Neutrophil (primary cell): ENCODE results near the gene RAB7A.

Experiments
- H3K27ac ChIP-seq: fragments of 200-600 bp; sonication (generic); 2 replicates; pipeline ENCODE4 v1.5.1; 2016; ENCODE audit warnings: mild to moderate bottlenecking, moderate library complexity
- H3K27me3 ChIP-seq: fragments of 200-600 bp; sonication (generic); 2 replicates; pipeline ENCODE4 v1.6.0; 2016; ENCODE audit warnings: mild to moderate bottlenecking
- H3K36me3 ChIP-seq: fragments of 200-600 bp; sonication (generic); 2 replicates; pipeline ENCODE4 v1.5.1; 2017
- H3K4me1 ChIP-seq, 2 experiments: fragments of 200-600 bp in 1 of 2; sonication (generic) in 1 of 2; 1 replicate in 1 of 2; 2 replicates in 1 of 2; pipeline versions ENCODE4 v1.5.1 to v1.6.1; 2013 to 2016; ENCODE audit warnings: low read depth in 1 of 2, low read length in 1 of 2, mild to moderate bottlenecking in 1 of 2, moderate library complexity in 1 of 2; ENCODE audit not compliant: control insufficient read depth in 1 of 2, insufficient read depth in 1 of 2
- H3K4me3 ChIP-seq, 2 experiments: fragments of 200-600 bp in 1 of 2; sonication (generic) in 1 of 2; 1 replicate in 1 of 2; 2 replicates in 1 of 2; pipeline ENCODE4 v1.5.1; 2013 to 2016; ENCODE audit warnings: low read depth in 1 of 2, low read length in 1 of 2, mild to moderate bottlenecking in 1 of 2, moderate library complexity in 1 of 2
- H3K9me3 ChIP-seq: fragments of 200-600 bp; sonication (generic); 2 replicates; pipeline ENCODE4 v1.5.1; 2016
- CTCF ChIP-seq: fragments of 200-600 bp; sonication (generic); IDR thresholded peaks from 2 replicates; pipeline ENCODE4 v1.5.1; 2016; ENCODE audit warnings: antibody characterized with exemption

The RAB7A gene

DNA sequence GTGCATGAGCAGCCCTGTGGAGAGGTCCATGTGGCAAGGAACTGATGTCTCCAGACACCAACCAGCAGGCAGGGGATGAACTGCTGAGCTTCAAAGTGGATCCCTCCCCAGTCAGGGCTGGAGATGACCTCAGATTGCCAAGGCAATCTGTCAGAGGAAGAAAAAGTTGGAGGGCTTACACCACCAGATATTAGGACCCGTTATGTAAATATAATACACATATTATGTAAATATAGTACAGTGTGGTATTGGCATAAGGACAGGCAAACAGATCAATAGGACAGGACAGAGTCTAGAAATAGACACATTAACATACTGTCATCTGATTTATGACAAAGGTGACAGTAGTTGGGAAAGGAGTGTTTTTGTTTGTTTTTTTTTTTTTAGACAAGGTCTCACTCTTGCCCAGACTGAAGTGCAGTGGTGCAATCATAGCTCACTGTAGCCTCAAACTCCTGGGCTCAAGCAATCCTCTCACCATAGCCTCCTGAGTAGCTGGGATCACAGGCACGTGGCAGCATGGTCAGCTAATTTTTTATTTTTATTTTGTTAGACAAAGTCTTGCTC, 18.0 kb upstream of the RAB7A start:
- no peak overlapping the region for H3K27ac ChIP-seq
- H3K9me3 ChIP-seq = no peaks in the 10 kb centered on the region
- no peak overlapping the region for H3K4me3 ChIP-seq
- H3K36me3 ChIP-seq = no peaks in the 10 kb centered on the region
- no peak for TF ChIP-seq CTCF
- peaks cover 28 to 31% of the 10 kb centered on the region in 2 experiments for H3K4me1 ChIP-seq
- no peaks in the 10 kb centered on the region for H3K27me3 ChIP-seq

- Histone ChIP-seq H3K4me3 (no peak overlapping the region), H3K27me3 (no peaks in the 10 kb centered on the region), H3K27ac (no peak overlapping the region), H3K36me3 (no peaks in the 10 kb centered on the region), H3K4me1 (peaks cover 25 to 27% of the 10 kb centered on the region in 2 experiments), H3K9me3 (no peaks in the 10 kb centered on the region)
- no peak for TF ChIP-seq CTCF
Measured at GRCh38 chr3:128709038-128709437, 16.9 kb upstream of the RAB7A start.

GRCh38 chr3:128709506-128710210, 16.3 kb upstream of the RAB7A start:
- no peak for TF ChIP-seq CTCF
- Histone ChIP-seq H3K36me3 (no peaks in the 10 kb centered on the region), H3K4me3 (no peak overlapping the region), H3K27me3 (no peaks in the 10 kb centered on the region), H3K27ac (no peak overlapping the region), H3K4me1 (peaks cover 25 to 27% of the 10 kb centered on the region in 2 experiments), H3K9me3 (no peaks in the 10 kb centered on the region)

- Histone ChIP-seq H3K27ac (no peak overlapping the region), H3K27me3 (no peaks in the 10 kb centered on the region), H3K4me1 (peaks cover 30% of the 10 kb centered on the region in 2 experiments), H3K36me3 (no peaks in the 10 kb centered on the region), H3K4me3 (no peak overlapping the region), H3K9me3 (no peaks in the 10 kb centered on the region)
- no peak for TF ChIP-seq CTCF
Measured at GRCh38 chr3:128710816-128711433, 15.1 kb upstream of the RAB7A start.

- H3K27ac ChIP-seq = no peak overlapping the region
- no peak for TF ChIP-seq CTCF
- no peak overlapping the region for H3K4me3 ChIP-seq
- H3K4me1 ChIP-seq = peaks cover 47 to 48% of the 10 kb centered on the region in 2 experiments
- H3K9me3 ChIP-seq = no peaks in the 10 kb centered on the region
- H3K36me3 ChIP-seq = no peaks in the 10 kb centered on the region
- no peaks in the 10 kb centered on the region for H3K27me3 ChIP-seq
Measured at GRCh38 chr3:128712848-128713247, 13.1 kb upstream of the RAB7A start.
